ENCODE results near the gene RAB3GAP1.
A peak's percentile ranks its signal among the peaks of the same experiment; 100 is the strongest.
"Not testable (repeated sequence)": the region's sequence is repeated elsewhere in the genome, so short reads cannot be mapped to it uniquely, and the experiment has no call there.

Gene RAB3GAP1

DNA sequence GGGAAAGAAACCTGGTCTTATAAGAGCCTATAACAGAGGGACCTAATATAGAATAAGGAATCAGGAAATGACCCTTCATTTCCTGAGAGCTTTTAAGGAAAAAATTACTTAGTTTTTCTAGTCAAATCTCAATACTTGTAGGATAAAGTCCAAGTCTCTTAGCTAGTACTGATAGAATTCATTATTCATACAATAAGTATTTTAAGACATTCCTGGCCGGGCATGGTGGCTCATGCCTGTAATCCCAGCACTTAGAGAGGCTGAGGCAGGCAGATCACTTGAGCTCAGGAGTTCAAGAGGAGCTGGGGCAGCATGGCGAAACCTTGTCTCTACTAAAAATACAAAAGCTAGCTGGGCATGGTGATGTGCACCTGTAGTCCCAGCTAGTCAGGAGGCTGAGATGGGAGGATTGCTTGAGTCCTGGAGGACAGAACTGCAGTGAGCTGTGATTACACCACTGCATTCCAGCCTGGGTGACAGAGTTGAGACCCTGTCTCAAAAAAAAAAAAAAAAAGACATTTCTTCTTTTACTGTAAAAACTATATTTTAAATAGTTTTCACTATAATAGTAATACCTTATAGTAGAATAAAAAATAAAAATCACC is 3.2 kb downstream of the RAB3GAP1 start:
- ATAC-seq = no peak

DNA sequence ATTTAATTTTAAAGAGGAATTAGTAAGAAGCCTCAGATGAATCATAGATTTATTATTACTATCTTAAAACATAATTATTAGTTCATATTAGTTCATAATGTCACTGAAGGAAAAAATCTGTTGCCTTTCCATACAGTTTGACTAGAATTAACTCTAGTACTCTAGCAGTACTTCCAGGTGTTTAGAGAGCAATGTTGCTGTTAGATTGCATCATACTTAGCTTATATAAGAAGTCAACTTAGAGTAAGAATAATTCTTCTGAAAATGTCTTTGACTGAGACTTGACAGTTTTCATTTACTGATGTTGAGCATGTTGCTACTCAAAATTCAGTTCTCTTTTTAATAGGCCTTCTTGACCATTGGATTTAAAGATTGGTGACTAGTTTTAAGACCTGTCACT is 4.7 kb downstream of the RAB3GAP1 start:
- no peak for ATAC-seq

DNA sequence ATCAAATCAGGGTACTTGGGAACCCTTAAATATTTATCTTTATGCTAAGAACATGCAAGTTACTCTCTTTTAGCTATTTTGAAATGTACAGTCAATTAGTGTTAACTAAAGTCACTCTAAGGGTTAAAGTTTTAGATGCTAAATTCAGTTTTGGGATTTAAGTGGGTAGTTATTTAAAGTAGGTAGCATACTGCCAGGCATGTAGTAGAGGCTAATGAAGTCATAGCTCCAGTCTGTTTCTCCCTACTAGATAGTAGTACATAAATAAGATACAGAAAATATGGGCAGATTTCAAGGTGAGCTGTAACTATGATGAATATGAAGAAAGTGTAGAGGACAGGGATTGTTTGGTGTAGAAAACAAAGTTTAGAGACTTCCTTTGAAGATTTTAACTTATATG is 7.5 kb downstream of the RAB3GAP1 start:
- no peak for ATAC-seq

DNA sequence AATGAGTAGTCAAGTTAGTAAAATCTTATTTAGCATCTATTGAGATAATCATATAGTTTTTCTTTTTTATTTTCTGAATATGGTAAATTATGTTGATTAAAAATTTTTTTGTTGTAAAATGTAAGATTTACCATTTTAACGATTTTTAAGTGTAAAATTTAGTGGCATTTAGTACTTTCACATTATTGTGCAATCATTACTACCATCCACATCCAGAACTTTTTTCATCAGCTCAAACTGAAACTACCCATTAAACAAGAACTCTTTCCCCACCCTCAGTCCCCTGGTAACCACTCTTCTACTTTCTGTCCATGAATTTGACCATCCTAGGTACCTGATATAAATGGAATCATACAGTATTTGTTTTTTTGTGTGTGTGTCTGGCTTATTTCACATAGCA is 11.1 kb downstream of the RAB3GAP1 start:
- no peak for ATAC-seq

DNA sequence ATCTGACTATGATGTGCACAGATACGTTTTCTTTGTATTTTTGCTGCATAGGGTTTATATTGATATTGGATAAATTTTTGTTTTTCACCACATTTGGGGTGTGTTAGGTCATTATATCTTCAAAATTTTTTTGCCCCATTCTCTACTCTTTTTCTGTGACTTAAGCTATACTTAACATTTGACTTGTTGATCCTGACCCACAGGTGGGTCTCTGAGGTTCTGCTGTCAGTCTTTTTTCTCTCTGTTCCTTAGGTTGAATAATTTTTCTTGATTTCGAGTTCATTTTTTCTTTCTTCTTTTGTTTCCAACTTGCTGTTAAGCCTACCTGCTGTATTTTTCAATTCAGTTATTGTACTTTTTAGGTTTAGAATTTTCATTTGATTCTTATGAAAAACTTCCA is 12.1 kb downstream of the RAB3GAP1 start:
- no peak for ATAC-seq

DNA sequence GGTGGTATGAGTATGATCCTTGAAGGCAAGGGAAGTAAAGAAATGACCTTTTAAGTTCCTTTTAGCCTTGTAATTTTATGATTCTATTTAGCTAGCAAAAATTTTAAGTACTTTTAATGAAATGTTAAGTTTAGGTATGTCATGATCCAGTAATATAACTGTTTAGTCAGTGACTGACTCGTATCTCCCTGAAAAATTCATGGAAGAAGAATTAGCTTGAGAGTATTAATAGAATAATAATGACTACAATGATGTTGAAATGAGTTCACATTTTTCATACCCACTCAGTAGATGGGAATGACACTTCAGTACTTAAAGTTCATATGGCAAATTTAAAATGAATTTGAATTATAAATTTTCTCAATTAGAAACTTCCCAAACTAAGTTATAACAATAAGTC is 14.6 kb downstream of the RAB3GAP1 start:
- ATAC-seq = no peak

DNA sequence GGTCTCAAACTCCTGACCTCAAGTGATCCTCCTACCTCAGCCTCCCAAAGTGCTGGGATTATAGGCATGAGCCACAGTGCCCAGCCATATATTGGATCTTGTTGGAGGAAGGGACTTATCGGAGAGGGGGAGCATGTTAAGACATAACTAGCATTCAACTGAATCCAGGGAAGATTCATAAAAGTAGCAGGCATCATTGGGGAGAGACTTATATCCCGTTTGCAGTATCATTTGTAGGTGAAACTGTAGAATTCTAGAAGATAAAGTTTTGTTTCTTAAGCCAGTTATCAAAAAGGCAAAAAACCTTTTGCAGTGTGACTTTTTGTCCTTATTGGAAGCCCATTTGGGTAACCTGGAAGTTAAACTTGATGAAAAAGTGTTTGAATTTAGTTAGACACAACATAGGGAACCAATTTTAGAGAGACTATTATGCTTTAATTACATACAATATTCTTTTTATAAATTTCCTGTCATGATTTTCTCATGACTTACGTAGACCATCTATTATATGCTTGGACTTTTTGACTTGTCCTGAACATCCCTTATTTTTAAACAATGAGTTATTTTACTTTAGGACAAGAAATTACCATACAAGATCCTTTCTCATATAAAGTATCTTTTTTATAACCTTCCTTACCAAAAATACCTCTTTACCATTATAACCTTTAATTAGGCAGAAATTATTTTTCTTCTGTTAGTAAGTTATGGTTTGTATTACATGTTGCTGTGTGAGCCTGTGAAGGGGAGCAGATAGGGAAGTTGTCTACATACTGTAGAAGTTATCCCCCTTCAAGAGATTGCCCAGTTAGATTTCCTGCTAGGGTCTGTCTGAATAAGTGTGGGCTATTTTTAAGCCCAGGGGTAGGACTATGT is 20.3 kb downstream of the RAB3GAP1 start:
- ATAC-seq = no peak

DNA sequence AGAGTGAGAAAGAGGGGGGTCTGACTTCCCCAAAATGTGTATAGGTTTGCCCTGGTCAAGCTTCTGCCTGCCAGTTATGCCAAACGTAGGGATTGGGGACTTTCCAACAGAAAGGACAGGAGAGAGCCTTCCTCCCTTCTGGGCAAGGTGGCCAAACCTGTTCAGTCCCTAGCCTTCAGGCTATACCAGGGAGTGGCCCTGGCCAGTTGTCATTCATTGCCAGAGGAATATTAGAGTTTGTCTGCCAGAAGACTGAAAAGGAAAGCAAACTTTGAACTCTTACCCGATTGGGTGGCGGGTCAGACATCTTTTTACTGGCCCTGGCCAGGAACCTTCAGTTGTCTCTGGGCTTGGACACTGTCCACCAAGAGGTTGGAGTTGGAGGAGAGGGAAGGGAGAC is 22.1 kb downstream of the RAB3GAP1 start:
- ATAC-seq = no peak

DNA sequence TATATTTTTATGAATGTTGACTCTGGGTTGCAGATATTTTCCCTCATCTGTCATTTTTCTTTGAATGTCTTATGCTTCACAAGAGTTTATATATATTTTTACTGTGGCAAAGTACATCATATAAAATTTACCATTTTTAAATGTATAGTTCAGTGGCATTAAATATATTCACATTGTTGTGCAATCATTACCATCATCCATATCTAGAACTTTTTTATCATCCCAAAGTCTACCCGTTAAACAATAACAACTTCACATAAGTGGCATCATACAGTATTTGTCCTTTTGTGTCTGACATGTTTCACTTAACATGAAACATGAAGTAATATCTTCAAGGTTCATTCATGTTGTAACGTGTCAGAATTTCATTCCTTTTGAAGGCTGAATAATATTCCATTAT is 24.5 kb downstream of the RAB3GAP1 start:
- ATAC-seq = no peak

DNA sequence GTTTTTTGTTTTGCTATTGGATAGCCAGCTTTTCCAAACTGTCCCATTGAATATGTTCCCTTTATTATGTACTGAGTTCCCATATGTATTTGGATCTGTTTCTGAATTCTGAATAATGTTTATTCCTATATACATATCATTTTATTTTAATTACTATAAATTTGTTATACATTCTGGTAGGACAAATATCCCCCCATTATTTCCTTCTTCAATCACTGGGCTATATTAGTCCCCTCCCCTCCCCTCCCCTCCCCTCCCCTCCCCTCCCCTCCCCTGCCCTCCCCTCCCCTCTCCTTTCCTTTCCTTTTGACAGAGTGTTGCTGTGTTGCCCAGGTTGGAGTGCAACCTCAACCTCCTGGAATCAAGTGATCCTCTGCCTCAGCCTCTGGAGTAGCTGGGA is 26.3 kb downstream of the RAB3GAP1 start:
- ATAC-seq = no peak

DNA sequence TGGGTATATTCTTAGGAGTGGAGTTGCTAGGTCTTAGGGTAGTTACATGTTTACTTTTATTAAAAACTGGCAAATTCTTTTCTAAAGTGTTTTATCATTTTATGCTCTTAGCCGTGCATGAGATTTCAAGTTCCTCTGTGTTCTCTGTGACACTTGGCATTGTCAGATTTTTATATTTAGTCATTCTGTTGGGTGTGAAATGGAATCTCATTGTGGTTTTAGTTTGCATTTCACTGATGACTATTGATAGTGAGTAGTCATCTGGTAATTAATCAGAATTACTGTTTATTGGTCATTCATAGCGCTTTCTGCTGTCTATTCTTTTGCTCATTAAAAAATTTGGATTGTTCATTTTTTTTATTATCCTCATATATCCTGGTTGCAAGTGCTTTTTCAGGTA is 34.1 kb downstream of the RAB3GAP1 start:
- peak; percentile 80 to 83 for ATAC-seq

DNA sequence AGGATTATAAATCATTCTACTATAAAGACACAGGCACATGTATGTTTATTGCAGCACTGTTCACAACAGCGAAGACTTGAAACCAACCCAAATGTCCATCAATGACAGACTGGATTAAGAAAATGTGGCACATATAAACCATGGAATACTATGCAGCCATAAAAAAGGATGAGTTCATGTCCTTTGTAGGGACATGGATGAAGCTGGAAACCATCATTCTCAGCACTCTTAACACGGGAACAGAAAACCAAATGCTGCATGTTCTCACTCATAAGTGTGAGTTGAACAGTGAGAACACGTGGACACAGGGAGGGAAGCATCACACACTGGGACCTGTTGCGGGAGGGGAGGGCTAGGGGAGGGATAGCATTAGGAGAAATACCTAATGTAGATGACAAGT is 37.5 kb downstream of the RAB3GAP1 start:
- ATAC-seq = not testable (repeated sequence)

DNA sequence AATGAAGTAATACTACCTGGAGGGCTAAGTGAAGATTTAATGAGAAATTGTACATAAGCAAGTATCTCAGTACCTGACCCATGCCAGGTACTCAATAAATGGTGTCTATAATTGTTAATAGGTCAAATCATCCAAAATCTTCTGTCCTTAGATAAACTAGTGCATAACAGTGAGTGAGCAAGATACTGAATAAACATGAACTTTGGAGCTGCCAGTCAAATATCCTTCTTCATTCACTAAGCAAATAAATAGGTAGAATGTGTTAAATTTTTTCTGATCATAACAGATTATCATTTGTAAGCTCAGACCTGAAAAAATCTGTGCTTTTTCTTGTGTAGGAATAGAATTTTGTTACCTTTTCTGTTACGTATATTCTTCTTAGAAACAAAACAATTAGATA is 39.6 kb downstream of the RAB3GAP1 start:
- no peak for ATAC-seq

DNA sequence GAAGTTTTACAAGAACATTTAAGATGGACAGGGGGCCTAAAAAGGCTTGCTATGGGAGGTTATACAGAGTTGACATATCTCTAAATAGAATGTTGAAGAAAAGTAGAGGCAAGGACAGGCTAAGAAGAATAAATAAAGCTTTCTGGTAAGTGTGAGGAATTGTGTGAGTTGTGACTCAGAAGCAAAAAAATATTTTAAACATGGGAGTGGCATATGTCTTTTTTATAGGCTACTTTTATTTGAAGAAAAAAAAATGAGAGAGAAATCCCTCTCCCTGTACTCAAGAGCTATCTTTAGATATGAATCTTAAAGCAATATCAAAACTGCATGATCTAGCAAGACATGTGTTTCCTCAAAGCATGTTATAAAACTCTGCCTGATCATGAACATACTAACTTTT is 41.1 kb downstream of the RAB3GAP1 start:
- ATAC-seq = no peak

DNA sequence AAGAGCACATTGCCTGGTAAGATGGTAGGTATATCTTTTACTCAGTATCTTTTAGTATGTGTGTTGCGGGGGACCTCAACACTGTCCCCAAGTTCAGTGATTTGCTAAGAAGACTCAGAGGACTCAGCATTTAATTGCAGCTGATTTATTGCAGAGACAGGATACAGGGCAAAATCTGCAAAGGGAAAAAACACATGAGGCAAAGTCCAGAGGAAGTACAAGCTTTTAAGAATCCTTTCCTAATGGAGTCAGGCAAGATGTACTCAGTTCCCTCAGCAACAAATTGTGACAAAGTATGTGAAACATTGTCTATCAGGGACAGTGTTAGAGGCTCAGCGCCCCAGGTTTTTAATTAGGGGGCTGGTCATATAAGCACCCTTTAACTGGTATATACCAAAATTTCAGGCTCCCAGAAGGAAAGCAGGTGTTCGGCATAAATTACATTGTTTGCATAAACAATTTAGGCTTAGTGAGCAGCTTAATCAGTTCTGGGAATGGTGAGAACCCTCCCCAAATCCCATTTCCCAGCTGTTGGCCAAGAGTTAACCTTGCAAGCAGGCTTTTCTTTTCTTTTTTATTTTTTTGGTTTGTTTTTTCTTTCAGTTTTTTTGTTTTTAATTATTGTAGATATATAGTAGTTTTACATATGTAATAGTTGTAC is 41.7 kb downstream of the RAB3GAP1 start:
- ATAC-seq = no peak

DNA sequence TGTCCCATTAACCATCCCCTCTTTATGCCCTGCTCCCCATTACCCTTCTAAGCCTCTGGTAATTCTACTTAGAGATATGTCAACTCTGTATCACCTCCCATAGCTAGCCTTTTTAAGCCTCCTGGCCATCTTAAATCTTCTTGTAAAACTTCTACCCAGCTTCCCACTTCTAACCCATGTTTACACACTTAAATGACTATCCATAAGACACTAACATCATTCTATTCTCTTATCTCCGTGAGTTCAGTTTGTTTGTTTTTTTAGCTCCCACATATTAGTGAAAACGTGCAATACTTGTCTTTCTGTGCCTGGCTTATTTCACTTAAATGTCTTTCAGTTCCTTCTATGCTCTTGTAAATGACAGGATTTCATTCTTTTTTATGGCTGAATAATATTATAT is 42.4 kb downstream of the RAB3GAP1 start:
- no peak for ATAC-seq

DNA sequence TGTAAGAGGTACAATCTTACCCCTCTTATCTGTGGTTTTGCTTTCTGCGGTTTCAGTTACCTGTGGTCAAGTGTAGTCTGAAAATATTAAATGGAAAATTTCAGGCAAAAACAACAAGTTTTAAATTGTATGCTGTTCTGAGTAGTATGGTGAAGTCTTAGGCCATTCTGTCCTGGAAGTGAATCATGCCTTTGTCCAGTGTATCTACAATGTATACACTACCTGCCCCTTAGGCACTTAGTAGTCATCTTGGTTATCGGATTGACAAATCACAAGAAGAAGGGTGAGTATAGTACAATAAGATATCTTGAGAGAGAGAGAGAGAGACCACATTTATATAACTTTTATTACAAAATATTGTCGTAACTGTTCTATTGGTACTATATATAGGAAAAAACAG is 43.5 kb downstream of the RAB3GAP1 start:
- no peak for ATAC-seq

DNA sequence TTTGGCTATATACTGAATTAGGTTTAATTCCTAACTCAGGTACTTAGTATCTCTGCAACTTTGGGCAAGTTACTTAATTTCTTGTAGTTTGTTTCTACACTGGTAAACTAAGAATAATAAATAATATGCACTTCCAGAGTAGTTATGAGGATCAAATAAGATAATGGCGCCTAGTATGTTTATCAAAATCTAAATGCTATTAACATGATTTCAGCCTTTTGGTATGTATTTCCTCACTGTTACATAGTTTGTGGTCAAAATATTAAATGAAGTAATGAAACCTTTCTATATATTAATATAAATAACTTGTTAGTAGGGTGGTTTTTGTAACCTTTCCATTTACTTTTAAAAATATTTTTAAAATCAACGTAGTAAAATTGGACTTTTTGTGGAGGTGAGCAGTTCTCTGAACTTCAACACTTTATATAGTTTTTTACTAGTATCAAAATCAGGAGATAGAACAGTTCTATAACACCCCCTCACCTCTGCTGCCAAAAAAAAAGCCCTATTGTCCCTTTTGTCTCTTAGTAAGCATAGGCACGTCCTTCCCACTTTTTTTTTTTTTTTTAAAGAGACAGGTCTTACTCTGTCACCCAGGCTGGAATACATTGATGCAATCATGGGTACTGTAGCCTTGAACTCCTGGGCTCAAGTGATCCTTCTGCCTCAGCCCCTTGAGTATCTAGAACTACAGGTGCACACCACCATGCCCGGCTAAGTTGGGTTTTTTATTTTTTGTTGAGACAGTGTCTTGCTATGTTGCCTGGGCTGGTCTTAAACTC is 44.8 kb downstream of the RAB3GAP1 start:
- no peak for ATAC-seq

DNA sequence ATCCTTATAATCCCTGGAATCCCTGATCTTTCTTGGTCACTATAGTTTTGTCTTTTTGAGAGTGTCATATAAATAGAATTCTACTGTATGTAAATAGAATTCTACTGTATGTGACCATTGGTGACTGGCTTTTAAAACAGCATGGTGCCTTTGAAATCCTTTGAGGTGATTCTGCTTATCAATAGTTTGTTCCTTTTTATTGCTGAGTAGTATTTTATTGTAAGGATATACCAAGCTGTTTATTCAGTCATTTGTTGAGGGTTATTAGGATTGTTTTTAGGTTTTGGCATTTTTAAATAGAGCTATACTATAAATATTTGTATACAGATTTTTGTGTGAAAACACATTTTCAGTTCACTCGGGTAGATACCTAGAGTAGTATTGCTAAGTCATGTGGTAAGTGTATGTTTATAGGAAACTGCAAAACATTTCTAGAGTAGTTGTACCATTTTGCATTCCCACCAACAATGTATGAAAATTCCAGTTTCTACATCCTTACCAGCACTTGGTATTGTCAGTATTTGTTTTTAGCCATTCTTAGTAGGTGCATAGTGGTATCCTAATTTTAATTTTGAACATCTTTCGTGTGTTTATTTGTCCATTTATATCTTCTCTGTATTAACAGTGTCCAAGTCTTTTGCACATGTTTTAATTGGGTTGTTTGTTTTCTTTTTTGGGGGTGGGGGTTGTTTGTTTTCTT is 45.6 kb downstream of the RAB3GAP1 start:
- no peak for ATAC-seq

DNA sequence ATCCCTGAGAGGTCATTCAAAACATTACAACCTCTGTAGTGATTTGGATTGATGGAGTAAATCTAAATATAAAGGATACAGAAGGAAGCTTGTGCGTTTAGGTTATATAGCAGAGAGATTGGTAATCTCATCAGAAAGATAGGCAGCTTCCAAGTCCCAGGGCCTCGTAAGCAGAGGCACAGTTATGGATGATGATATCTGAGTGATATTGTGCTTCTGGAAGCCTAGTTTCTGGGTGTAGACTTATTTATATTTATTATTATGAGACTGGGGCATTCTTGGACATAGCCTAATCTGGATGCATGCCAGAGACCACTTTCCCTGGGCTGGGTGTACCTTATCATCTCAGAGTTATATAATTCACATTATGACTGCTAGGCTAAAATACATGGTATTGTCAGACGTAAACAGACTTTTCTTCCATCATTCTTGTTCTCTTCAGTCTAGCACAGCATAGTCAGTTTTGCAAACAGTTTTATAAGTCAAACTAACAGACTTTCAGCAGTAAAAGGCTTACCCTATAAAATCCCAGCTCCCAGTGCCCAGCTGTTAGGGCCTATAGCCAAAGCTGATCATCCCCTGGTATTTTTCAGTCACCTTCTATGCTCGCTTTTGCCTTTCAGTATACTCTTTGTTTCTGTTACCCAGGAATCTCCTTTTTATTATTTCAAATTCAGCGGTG is 47.9 kb downstream of the RAB3GAP1 start:
- ATAC-seq = no peak

DNA sequence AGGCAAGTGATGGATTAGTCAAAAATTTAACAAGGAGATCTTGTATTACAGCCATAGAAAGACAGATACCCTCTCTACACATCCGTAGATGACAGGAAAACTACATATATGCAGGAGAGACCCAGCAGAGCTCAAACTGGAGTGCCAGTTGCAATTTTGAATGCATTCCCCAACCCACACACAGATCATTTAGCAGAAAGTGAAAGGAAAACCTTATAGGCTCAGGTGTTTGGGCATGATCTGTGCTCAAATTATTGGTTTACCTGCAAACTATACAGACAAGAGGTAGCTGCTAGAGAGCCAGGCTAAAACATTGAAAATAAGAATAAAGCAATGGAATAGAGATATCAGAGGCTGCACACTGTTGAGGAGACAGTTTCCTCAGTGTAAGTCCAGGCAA is 51.8 kb downstream of the RAB3GAP1 start:
- no peak for ATAC-seq
